Suppressor macrophage treated with lipopolysaccharide for 1 hour (primary cell): ENCODE results near the gene FASTK.

Source experiments
- DNase-seq, 3 donors: peaks; one replicate each; pipeline ENCODE4 v3.0.0-alpha.2; 2020 to 2022

The FASTK gene

DNA sequence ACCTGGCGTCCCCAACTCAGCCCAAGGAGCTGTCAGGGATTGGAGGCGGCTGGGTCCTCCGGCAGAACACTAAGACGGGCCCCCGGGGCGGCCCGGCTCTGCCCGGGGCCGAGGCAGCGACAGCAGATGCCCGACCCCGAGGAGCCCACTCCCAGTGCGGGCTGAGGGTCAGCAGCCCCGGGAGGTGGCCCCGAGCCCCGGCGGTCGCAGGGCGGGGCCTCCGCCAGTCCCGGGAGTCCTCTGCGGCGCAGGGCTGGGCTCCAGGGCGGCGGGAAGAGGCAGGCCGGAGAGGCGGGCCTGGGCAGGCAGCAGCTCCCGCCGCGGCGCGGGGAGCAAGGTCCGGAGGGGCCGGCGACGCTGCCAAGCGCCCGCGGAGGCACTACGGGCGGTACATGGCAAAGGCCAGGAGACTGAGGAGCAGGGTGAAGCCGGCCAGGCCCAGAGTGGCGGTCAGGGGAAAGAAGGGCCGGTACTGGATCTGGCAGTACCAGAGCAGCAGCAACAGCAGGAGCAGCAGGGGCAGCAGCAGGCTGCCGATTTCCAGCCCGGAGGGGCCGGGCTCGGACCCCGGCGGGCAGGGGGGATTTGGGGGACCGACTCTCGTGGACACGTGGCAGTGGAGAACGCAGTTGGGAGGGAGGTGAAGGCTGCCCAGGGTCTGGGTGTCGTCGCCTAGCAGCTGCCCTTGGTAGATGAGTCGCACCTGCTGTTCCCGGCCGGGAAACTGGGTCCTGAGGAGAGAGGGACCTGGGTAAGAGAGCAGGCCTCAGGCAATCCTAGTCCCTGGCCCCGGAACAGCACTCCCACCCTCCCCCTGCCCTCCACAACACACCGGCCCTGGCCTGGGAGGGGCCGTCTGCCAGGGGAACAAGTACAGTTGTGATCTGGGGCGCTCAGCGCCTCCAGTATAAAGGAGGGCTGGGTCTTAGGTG is 827 bp upstream of the FASTK start:
- no peak for DNase-seq

DNA sequence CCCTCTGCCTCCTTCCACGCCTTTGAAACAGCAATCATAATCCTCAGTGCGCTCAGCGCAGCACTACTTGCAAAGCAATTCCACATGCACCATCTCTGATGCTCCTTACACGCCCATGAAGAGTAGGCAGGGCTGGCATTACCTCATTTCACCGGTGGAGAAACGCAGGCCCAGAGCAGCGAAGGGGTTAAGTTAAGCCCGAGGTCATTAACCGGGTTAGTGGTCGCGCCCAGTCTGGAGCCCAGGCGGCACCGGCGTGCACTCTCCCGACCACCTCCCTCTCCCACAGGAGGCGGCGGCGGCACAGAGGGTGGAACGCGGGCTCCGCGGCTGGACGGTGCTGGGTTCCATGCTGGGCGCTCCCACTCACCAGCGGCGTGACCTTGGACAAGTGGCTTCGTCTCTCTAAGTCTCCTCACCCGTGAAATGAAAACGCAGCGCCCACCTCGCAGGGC is 515 bp downstream of the FASTK start:
- peak in 1 of 3 donors; percentile 16 for DNase-seq

DNA sequence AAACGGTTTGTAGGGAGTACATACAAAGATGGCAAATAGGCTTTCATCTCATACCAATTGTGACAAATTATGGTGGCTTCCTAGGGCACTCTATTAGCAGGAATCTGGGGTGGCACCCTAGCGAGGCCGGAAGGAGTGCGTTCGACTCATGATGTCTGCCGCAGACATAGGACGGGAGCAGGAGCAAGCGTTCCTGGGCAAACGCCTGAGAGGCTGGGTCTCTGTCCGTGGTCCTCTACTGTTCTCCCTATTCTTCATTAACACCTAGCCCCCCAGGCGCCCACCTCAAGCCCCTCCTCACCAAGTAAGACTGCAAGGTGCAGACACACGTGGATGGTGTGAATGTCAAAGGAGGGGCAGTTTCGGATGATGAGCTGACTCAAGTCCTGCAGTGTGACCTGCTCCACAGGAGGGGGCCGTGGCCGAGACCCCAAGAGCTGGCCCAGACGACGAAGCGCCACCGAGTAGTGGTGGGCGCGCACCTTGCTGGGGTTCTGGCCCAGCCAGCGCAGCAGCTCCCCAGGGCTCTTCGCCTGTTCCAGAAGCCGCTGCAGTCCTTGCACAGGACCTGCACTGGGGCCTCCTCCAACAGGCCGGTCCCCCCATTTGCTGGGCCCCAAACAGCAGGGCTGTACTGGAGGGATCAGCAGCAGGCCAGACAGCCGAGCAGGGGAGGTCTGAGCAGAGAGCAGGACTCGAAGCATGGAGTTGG is 1.3 kb downstream of the FASTK start:
- no peak for DNase-seq

GRCh38 chr7:151078233-151079040 is 2.2 kb downstream of the FASTK start:
- DNase-seq, result no peak

DNA sequence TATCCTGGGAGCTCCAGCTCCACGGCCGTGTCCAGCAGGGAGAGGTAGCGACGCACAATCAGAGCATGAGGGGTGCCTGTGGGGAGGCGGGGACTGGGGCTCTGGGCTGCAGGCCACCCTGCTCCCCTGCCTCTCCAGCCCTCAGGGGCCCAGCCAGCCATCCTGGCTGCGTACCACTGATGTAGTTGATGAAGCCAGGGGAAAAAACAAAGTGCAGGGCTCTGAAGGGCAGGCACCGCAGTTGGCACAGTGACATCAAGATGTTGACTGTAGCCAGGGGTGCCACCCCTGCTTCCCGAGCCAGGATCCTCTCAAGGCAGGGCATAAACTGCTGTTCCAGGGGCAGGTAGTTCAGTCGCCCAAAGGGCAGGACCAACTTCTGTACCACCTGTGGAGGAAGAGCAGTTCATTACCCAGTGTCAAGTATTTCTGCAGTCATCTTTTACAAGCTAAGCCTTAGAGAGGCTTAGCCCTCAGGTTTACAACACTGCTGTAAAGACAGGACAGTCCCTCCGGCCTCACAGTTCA is 2.8 kb downstream of the FASTK start:
- DNase-seq, result no peak

GRCh38 chr7:151076863-151077704 is 3.5 kb downstream of the FASTK start:
- peak in 2 of 3 donors; percentile 31 to 59 for DNase-seq

DNA sequence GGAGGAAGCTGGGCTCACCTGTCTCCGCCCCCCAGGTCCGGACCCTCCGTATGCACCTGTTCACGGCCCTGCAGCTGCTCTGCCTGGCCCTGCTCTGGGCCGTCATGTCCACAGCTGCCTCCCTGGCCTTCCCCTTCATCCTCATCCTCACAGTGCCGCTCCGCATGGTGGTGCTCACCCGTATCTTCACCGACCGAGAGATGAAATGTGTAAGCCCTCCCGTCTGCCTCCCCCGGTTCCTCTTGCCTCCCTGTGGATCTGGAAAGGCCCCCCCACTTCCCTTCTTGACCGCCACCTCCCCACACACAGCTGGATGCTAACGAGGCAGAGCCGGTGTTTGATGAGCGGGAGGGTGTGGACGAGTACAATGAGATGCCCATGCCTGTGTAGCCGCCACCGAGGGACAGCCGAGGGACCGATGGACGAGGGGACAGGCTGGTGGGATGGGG is 4.6 kb downstream of the FASTK start:
- no peak for DNase-seq

GRCh38 chr7:151075662-151075971 is 5.0 kb downstream of the FASTK start:
- no peak for DNase-seq

DNA sequence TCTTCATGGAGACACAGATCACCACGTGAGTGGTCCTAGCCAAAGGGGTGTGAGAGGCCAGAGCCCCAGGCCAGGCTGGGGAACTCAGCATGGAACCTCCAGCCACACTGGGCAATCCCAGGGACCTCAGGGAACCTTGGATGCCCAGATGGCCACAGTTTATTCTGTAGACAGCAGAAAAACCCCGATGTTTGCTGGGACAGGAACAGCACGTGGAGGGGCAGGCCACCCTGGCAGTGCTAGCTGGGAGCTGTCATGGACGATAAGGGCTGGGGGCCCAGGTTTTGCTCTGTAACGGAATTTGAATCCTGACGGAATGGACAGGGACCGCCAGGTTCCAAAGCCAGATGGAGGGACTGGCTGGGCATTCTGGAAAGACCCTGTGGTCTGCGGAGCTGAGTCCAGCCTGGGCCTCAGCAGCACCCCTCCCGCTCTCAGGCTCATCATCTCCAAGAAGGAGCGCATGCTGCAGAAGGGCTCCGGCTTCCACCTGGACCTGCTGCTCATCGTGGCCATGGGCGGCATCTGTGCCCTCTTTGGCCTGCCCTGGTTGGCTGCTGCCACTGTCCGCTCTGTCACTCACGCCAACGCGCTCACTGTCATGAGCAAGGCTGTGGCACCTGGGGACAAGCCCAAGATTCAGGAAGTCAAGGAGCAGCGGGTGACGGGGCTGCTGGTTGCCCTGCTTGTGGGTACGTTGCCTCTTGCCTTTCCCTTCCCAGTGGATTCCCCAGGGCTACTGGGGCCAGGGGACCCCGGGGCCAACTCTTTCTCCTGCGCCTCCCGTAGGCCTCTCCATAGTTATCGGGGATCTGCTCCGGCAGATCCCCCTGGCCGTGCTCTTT is 5.6 kb downstream of the FASTK start:
- no peak for DNase-seq

DNA sequence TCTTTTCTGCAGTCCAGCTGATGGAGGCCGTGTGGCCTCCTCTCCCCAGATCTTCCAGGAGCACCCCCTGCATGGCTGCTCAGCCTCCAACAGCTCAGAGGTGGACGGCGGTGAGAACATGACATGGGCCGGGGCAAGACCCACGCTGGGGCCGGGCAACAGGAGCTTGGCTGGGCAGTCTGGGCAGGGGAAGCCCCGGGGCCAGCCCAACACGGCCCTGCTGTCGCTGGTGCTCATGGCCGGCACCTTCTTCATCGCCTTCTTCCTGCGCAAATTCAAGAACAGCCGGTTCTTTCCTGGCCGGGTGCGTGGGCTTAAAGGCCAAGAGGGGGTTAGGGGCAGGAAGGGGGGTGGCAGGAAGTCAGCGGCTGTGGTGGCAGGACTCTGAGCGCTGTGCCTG is 6.6 kb downstream of the FASTK start:
- DNase-seq, result no peak

- DNase-seq, result no peak
Observed at GRCh38 chr7:151071032-151071866, 9.4 kb downstream of the FASTK start.

- DNase-seq, result no peak
Observed at GRCh38 chr7:151070574-151070960, 10.0 kb downstream of the FASTK start.

- no peak for DNase-seq
Observed at GRCh38 chr7:151069841-151070573, 10.6 kb downstream of the FASTK start.

- no peak for DNase-seq
Observed at GRCh38 chr7:151068069-151068773, 12.4 kb downstream of the FASTK start.

- DNase-seq, result no peak
Observed at GRCh38 chr7:151066273-151066974, 14.2 kb downstream of the FASTK start.

GRCh38 chr7:151065516-151065915 is 15.1 kb downstream of the FASTK start:
- DNase-seq, result no peak

DNA sequence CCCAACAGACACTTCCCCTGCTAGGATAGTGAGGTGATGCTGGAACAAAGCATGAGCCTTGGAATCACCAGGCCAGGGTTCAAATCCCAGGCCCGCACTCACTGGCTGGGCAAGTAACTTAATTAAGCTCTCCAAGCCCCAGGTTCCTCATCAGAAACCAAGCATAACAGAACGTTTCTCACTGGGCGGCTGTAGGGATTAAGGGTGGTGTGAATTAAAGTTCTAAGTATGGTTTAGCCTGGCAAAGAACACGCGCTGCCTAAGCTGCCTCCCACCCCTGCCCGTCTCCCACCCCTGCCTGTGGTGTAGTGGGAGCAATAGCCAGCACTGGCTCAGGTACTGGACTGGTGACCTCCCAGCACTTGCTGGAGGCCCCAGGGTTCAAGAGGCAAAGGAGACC is 15.6 kb downstream of the FASTK start:
- no peak for DNase-seq

DNA sequence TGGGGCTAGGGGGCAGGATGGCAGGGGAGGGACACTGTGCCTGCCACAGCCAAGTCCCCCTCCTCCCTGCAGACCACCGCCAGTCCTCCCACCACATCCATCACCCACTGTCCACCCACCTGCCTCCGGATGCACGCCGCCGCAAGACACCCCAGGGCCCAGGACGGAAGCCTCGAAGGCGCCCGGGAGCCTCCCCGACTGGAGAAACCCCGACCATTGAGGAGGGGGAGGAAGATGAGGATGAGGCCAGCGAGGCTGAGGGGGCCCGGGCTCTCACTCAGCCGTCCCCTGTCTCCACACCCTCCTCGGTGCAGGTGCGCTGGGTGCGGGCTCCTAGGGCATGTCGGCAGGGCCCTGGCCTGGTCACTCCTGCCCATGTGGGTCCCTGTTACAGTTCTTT is 16.2 kb downstream of the FASTK start:
- DNase-seq, result no peak
